Epithelial cell of prostate (primary cell): Measurements from ENCODE around the gene ATG10.
"Not testable (repeated sequence)": the region's sequence is repeated elsewhere in the genome, so short reads cannot be mapped to it uniquely, and the experiment has no call there.

Experiments
- DNase-seq: peaks from one replicate; pipeline ENCODE4 v3.0.0-alpha.2; 2011; ENCODE audit warnings: low read depth, low spot score
- H3K27ac ChIP-seq: fragments of 450-650 bp; 2 replicates; pipeline ENCODE4 v1.5.1; 2017; ENCODE audit warnings: mild to moderate bottlenecking

The ATG10 gene

DNA sequence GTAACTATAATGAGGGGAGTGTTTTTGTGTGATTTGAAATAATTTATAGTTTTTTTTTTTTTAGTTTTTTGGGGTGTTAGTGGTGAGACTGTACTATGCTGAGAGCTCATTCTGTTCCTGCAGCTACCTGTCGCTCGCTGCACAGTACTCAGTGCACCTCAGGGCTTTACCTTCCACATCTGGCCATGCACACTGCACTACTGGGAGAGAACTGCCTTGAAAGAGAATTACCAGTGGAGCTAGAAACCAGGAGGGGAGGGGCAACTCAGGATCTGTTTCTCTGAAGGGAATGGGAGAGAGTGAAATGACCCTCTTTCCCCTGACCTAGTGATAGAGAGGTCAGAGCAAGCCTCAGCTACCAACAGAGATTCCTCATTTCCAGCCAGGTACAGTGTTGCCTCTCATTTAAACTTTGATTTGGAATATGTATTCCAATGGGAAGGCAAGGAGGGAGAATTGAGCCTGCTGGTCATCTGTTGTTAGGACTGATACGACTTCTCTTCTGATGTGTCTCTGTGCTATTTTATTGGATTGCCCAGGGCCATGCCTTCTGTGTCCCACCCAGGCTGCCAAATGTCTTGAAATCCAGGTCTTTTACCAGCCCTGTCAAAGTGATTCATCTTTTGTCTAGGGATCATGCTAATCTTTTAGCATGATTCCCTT, 8.9 kb downstream of the ATG10 start:
- no peak for DNase-seq
- H3K27ac ChIP-seq: no peak overlapping the region

- not testable (repeated sequence) for DNase-seq, H3K27ac ChIP-seq
These were observed 10.4 kb downstream of the ATG10 start for GRCh38 chr5:81982172-81982685.

- not testable (repeated sequence) for H3K27ac ChIP-seq, DNase-seq
These were observed 11.3 kb downstream of the ATG10 start for GRCh38 chr5:81983148-81983547.

- not testable (repeated sequence) for DNase-seq
These were observed 11.7 kb downstream of the ATG10 start for GRCh38 chr5:81983563-81983962.

GRCh38 chr5:81986126-81986525, 14.3 kb downstream of the ATG10 start:
- no peak overlapping the region for H3K27ac ChIP-seq
- no peak for DNase-seq

More at GRCh38 chr5:81983563-81983962, 11.7 kb downstream of the ATG10 start:
- not testable (repeated sequence) for H3K27ac ChIP-seq

- no peak for DNase-seq
- H3K27ac ChIP-seq: no peak overlapping the region
These were observed 17.4 kb downstream of the ATG10 start for GRCh38 chr5:81989204-81989603.

DNA sequence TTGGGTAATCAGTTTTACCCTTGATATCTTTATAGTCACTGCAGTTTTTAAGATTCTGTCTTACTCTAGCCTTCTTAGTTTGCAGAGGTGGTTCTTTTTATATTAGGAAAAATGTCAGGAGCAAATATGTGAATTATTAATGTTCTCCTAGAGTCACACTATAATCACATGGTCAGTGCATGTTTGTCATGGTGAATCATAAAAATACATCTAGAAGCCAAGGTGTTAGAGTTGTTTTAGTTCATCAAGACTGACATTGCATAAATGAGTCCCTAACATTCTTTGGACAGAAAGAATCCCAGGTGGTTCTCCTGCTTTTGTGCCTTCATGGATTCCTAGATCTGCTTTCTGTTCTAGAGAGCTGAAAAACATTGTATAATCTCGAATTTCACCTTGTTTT, 22.9 kb downstream of the ATG10 start:
- no peak overlapping the region for H3K27ac ChIP-seq
- DNase-seq: no peak

DNA sequence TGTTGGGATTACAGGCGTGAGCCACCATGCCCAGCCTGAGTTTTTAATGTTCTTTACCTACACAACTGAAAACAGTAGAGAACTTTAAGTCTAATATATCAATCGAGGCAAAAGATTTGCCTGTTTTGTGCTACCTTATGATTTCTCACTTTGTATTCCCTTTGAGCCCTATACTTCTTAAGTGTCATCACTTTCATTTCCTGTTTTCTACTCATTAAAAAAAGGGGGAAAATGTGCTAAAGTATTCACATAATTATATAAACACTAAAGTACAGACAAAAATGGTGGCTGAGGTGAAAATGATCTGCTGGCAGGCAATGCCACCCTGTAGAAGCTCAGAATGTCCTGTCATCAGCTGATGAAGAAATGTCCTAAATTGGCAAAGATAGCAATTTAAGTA, 23.6 kb downstream of the ATG10 start:
- H3K27ac ChIP-seq: no peak overlapping the region
- DNase-seq: no peak

- H3K27ac ChIP-seq: no peak overlapping the region
- DNase-seq: no peak
These were observed 32.7 kb downstream of the ATG10 start for GRCh38 chr5:82004511-82004910.

DNA sequence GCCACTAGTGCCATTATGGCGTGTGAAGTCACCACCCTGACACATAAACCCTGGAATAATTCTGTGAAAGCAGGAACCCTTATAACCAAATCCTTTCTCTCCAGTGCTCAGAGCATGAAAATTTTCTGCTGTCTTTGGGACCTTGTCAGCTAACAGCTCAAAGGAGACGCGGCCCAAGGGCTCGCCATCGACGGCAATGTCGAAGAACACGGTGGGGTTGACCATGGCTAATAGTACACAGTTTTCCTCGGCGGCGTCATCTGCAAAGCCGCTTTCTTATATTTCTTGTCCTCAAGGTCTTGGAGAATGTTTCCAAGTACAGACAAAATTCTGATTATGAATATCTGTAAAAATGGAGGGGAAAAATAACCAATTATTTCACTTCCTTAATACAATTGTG, 38.0 kb downstream of the ATG10 start:
- not testable (repeated sequence) for DNase-seq, H3K27ac ChIP-seq

DNA sequence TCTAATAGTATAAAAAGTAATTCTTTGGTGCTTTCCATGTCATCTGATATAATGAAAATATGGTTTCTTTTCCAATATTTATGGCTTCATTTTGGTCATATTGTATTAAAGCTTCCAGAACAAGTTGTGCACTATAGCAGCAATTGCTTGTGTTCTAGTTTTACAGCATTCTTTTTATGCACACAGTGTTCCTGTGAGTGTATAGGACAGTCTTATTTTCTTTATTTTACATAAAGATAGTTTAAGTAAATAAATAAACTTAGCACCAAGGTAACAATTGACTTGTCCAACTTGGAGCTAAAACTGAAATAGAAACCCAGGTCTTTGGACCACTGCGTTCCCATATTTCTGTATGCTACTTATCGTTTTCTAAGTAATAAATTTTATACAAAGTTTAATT, 38.9 kb downstream of the ATG10 start:
- H3K27ac ChIP-seq: no peak overlapping the region
- DNase-seq: no peak

DNA sequence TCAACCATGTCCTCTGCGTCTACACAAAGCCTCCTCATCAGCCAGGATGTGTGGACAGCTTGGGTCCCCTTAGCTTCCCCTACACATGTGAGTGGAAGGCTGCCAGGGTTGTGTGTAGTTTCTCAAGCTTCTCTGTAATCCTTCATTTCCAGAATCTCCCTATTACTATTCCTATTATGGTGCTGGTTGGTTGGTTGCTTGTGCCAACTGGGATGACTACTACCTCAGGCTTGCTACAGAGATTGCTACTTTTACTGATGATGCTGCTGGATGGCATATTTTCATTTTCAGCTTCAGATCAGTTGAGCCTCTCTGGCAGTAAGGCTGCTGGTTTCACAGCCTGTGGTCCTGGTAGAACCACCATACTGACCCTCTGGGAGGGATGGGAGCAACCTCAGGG, 39.9 kb downstream of the ATG10 start:
- no peak overlapping the region for H3K27ac ChIP-seq
- no peak for DNase-seq

GRCh38 chr5:82014644-82015043, 42.8 kb downstream of the ATG10 start:
- H3K27ac ChIP-seq, DNase-seq: not testable (repeated sequence)

DNA sequence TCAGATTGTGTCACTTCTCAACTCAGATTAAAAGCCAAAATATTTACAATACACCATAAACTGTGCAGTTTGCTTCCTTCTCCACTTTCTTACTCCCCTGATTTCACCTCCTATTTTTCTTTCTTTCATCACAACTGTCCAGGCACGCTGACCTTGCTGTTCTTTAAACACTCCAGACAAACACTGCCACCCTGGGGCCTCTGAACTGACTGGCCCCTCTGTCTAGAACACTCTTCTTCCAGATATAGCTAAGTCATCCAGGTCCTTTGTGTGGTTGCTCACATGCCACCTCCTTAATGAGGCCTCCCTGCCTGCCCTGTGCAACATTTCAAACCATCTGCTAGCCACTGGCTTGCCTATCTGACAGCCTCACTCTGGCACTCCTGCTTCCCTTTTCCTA, 46.6 kb downstream of the ATG10 start:
- DNase-seq: no peak
- H3K27ac ChIP-seq: no peak overlapping the region

DNA sequence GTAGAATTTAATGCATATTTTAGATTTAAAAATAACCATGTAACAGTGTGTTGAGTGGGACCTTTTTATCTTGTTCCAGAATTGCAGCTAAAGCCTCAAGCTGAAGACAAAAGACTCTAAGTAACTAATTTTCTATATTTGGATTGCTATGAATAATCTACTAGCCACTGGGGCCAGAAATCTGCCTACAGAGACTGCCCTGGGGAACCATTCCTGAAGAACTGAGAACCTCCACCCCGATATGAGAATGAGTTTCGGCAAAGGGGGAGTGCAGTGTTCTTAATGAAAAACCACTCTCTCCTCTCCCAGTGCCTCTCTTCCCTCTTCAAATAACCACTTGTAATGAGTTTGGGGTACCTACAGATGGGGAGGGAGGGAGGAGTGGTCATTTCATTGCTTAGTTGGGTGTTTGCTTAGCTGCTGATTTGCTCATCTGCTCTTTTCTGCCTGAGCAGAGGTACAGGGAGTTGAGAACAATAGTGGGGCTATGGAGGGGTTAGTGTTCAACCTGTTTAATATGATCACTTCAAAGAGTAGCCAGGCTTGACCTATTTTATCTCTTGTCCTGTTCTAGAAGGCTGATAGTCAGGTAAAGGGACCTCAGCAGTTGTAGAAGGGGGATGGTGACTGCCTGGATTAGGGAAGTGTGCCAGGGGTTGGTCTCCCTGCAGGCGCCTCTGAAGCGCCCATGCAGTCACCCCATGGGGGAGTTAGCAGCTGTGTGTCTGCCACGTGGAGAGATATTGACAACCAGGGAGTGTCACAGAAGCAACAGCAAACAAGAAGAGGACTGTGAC, 47.7 kb downstream of the ATG10 start:
- no peak for DNase-seq
- H3K27ac ChIP-seq: no peak overlapping the region

GRCh38 chr5:82022499-82022898, 50.7 kb downstream of the ATG10 start:
- no peak for DNase-seq

GRCh38 chr5:82023644-82024043, 51.8 kb downstream of the ATG10 start:
- no peak for DNase-seq
- no peak overlapping the region for H3K27ac ChIP-seq

More at GRCh38 chr5:82022499-82022898, 50.7 kb downstream of the ATG10 start:
- no peak overlapping the region for H3K27ac ChIP-seq

DNA sequence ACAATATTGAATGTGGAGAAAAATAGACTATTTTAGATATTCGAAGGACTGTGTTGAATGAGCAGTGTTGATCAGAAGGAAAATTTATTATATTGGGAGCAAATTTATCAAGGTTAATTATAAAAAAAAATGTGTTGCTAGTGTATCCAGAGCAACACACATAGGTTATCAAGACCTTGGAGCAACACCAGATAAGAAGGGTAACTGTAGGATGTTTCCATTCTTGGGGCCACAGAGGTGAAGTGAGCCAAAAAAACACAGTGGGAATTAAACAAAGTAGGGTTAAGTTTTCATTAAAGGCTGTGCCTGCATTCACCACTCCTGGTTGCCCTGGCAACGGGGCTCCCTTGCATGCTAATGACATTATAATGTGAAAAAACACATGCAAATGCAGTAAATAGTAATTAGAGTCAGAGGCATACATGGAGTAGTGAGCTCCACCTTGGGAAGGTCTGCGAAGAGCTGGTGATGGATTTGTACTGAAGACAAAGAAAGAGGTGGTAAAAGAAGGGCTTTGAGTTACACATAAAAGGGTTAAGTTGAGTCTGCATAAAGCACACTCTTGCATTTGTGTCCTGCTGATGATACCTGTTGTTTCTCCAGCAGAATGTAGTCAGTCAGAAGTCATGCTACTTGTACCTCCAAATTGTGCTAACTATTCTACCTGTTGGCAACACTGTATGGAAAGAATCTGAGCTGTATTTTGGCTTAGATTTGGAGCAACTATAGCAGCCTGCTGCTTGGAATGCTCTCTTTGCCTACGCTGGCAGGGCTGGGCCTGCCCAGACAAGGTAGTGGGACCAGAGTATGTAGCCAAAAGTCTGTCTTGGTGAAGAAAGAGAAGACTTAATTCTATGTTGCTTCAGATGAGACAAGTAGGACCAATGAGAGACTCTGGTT, 59.6 kb downstream of the ATG10 start:
- DNase-seq: no peak
- H3K27ac ChIP-seq: no peak overlapping the region

- not testable (repeated sequence) for H3K27ac ChIP-seq, DNase-seq
These were observed 71.1 kb downstream of the ATG10 start for GRCh38 chr5:82042894-82043293.

- no peak overlapping the region for H3K27ac ChIP-seq
- DNase-seq: no peak
These were observed 72.2 kb downstream of the ATG10 start for GRCh38 chr5:82044010-82044409.
